ENCODE data around the gene ALKBH2. TPM values are rescaled to one million over a fixed set of nuclear protein-coding genes. Genes with fewer than 3 reads are reported as not detected.
"Not testable (repeated sequence)": the region's sequence is repeated elsewhere in the genome, so short reads cannot be mapped to it uniquely, and the experiment has no call there.

ALKBH2 gene
- polyA plus RNA-seq, 3 donors: 28.1 to 34.3 (median 31.2) TPM

GRCh38 chr12:109074866-109075265, 18.4 kb downstream of the ALKBH2 start:
- no peak for DNase-seq (ENCODE audit: low read depth in 3 of 3, low spot score in 2 of 3)

GRCh38 chr12:109069307-109070271, 23.7 kb downstream of the ALKBH2 start:
- DNase-seq (ENCODE audit: low read depth in 3 of 3, low spot score in 2 of 3): no peak

GRCh38 chr12:109065853-109066193, 27.4 kb downstream of the ALKBH2 start:
- DNase-seq (ENCODE audit: low read depth in 3 of 3, low spot score in 2 of 3): no peak

- peak in 1 of 3 donors; percentile 2 for DNase-seq (ENCODE audit: low read depth in 3 of 3, low spot score in 2 of 3)
Observed at GRCh38 chr12:109065154-109065852, 28.0 kb downstream of the ALKBH2 start.

GRCh38 chr12:109064143-109064542, 29.1 kb downstream of the ALKBH2 start:
- DNase-seq (ENCODE audit: low read depth in 3 of 3, low spot score in 2 of 3): no peak

- DNase-seq (ENCODE audit: low read depth in 3 of 3, low spot score in 2 of 3): no peak
Observed at GRCh38 chr12:109058773-109059172, 34.5 kb downstream of the ALKBH2 start.

- DNase-seq (ENCODE audit: low read depth in 3 of 3, low spot score in 2 of 3): no peak
Observed at GRCh38 chr12:109057376-109057775, 35.9 kb downstream of the ALKBH2 start.

- no peak for DNase-seq (ENCODE audit: low read depth in 3 of 3, low spot score in 2 of 3)
Observed at GRCh38 chr12:109056891-109057290, 36.4 kb downstream of the ALKBH2 start.

- no peak for DNase-seq (ENCODE audit: low read depth in 3 of 3, low spot score in 2 of 3)
Observed at GRCh38 chr12:109054520-109054919, 38.8 kb downstream of the ALKBH2 start.

- DNase-seq (ENCODE audit: low read depth in 3 of 3, low spot score in 2 of 3): not testable (repeated sequence)
Observed at GRCh38 chr12:109054124-109054513, 39.2 kb downstream of the ALKBH2 start.

- no peak for DNase-seq (ENCODE audit: low read depth in 3 of 3, low spot score in 2 of 3)
Observed at GRCh38 chr12:109053382-109054123, 39.7 kb downstream of the ALKBH2 start.

GRCh38 chr12:109052414-109053323, 40.6 kb downstream of the ALKBH2 start, which contains the start of gene USP30:
Gene USP30, plus strand, starts transcription at chr12:109052576. Its CDS starts 103 bp downstream, at chr12:109052679.
- DNase-seq (ENCODE audit: low read depth in 3 of 3, low spot score in 2 of 3): peak; percentile 73 to 78 (median 78)

GRCh38 chr12:109052097-109052413, 41.2 kb downstream of the ALKBH2 start:
- DNase-seq (ENCODE audit: low read depth in 3 of 3, low spot score in 2 of 3): no peak

GRCh38 chr12:109049794-109050193, 43.5 kb downstream of the ALKBH2 start:
- not testable (repeated sequence) for DNase-seq (ENCODE audit: low read depth in 3 of 3, low spot score in 2 of 3)

- DNase-seq (ENCODE audit: low read depth in 3 of 3, low spot score in 2 of 3): not testable (repeated sequence)
Observed at GRCh38 chr12:109048706-109049105, 44.6 kb downstream of the ALKBH2 start.

GRCh38 chr12:109047081-109047805, 46.0 kb downstream of the ALKBH2 start:
- DNase-seq (ENCODE audit: low read depth in 3 of 3, low spot score in 2 of 3): no peak

GRCh38 chr12:109044241-109044640, 49.0 kb downstream of the ALKBH2 start:
- no peak for DNase-seq (ENCODE audit: low read depth in 3 of 3, low spot score in 2 of 3)

All from right renal cortex interstitium (tissue), 3 donors.